ENCODE data around the gene ATP6V0E1.
A peak's percentile ranks its signal among the peaks of the same experiment; 100 is the strongest.

The ATP6V0E1 gene

DNA sequence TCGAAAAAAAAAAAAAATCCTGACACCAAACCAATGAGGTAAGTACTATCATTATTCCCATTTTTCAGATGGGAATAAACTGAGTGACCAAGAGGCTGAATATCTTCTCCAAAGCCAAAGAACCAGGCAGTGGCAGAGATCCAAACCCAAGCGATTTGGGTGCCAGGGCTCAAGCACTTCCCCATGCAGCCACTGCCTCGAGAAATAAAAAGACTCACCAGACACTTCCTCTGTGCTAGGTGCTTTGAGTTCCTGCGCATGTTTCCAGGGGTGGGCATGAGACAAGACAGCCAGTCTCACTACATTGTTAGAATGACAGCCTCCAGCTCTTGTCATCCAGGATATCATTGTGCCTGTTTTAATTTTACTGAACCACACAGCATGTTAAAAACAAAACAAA lies 26.6 kb upstream of the ATP6V0E1 start:
- DNase-seq (ENCODE audit: low read depth in 2 of 2): no peak

DNA sequence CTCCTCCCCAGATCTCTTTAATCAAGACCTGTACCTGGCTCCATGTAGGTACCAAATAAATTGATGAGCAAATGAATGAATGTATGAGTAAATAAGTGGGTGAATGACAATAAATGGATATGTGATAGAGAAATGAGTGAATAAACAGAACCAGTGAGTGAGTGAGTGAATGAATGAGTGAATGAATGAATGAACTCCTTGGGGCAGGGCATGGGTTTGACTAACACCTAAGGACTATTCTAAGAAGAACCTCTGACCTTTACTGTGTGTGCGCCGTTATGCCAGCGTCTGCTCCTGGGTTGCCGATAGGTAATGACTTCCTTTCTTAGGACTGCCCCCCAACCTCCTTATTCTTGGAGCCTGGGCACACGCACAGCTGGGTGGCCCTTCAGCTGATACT lies 26.1 kb upstream of the ATP6V0E1 start:
- DNase-seq (ENCODE audit: low read depth in 2 of 2): no peak

DNA sequence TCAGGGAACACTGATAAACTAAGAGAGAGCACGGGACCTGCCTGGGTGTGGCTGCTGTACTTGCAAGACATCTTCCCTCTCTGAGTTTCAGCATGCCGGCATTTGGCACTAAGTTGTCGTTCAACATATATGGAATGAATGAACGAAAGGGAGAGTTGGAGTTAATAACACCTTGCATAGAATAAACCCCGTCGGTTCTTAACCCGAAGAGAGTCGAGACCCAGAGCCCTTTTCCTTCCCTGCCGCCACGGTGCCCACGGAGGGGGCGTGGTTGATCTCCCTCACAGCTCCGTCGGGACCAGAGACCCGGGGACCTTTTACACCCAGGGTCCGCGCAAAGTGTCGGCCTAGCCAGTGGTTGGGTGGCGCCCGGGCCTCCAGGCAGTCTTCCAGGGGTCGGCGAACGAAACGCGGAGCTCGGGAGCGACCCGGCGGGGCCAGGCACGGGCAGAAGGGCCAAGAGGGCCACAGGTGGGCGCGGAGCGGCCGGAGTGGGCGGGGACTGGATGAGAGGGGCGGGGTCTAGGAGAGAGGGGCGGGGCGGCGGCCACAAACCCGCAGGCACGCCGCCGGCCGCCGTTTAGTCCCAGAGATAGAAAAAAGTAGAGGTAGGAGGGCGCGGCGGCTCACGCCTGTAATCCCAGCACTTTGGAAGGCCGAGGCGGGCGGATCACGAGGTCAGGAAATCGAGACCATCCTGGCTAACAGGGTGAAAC lies 25.1 kb upstream of the ATP6V0E1 start:
- DNase-seq (ENCODE audit: low read depth in 2 of 2): peak; percentile 36 to 38

DNA sequence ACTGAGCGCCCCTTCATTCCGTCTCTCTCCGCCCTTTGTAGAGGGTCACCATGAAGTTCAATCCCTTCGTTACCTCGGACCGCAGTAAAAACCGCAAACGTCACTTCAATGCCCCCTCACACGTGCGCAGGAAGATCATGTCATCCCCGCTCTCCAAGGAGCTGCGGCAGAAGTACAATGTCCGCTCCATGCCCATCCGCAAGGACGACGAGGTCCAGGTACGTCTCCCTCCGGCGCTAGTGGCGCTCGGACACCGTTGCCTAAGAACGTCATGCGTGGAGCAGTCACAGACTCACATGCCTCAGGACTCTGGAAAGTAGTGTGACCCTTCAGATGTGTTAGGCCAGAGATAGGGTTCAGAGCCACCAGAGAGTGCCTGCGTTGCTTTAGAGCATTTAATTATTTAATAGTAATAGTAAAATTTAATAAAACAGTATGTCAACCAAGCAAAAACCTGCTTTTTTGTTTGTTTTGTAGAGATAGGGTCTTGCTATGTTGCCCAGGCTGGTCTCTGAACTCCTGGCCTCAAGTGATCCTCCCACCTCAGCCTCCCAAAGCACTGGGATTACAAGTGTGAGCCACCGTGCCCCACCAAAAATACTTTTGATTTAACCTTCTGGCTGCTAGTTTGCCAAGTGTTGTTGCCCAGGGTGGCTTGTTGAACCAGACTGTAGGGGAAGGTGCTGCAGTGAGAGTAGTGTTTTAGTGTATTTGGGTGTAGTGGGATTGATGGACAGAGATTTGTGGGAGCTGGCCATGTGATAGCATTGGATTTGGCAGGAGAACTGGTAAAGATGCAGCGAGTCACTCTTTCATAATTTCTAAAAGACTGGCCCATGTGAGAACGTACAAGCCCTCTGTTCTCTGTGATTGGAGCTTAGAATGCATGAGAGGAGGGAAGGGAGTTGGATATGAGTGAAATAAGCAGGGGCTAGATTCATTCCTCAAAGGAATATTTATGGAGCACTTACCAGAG lies 23.5 kb upstream of the ATP6V0E1 start:
- no peak for DNase-seq (ENCODE audit: low read depth in 2 of 2)

DNA sequence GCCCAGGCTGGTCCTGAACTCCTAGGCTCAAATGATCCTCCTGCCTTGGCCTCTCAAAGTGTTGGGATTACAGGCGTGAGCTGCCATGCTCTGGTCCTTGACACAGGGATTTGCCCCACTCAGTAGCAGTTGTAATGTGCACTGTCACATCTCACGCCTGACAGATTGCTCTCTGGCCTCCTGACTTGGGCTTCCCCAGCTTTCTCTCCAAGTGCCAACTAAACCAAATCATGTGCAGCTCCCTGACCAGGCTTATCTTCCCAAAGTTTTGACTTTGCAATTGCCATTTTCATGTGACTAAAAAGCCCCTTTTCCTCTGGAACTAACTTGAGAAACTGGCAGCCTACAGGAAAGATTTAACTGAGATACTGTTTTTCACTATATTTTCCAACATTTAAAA lies 13.7 kb upstream of the ATP6V0E1 start:
- DNase-seq (ENCODE audit: low read depth in 2 of 2): no peak

DNA sequence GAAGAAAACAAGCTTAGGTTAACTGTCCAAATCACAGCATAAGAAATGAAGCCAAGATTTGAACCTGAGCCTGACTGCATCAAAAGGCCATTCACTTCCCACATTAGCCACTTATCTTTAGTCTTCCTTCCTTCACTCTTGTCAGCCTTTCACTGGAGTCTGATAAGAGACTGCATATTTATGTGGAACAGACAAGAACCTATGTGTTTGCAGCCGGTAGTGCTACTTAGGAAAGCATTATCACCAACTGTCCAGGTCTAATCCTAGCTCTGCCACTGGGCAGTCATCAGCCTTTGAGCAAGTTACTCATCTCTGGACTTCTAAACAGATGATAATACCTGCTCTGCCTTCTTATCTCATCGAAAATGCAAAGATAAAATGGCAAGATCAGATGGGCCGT lies 12.1 kb upstream of the ATP6V0E1 start:
- DNase-seq (ENCODE audit: low read depth in 2 of 2): no peak

DNA sequence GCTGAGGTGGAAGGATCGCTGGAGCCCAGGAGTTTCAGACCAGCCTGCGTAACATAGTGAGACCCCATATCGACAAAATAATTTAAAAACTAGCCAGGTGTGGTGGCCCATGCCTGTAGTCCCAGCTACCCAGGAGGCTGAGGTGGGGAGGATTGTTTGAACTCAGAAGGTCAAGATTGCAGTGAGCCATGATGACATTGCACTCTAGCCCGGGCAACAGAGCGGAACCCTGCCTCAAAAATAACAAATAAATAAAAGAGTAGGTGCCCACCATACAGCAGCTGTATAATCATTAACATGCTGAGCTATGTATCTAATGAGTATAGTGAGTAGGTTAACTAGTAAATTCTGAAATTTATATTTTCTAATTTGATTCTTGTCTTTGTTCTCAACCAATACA lies 11.0 kb upstream of the ATP6V0E1 start:
- DNase-seq (ENCODE audit: low read depth in 2 of 2): no peak

DNA sequence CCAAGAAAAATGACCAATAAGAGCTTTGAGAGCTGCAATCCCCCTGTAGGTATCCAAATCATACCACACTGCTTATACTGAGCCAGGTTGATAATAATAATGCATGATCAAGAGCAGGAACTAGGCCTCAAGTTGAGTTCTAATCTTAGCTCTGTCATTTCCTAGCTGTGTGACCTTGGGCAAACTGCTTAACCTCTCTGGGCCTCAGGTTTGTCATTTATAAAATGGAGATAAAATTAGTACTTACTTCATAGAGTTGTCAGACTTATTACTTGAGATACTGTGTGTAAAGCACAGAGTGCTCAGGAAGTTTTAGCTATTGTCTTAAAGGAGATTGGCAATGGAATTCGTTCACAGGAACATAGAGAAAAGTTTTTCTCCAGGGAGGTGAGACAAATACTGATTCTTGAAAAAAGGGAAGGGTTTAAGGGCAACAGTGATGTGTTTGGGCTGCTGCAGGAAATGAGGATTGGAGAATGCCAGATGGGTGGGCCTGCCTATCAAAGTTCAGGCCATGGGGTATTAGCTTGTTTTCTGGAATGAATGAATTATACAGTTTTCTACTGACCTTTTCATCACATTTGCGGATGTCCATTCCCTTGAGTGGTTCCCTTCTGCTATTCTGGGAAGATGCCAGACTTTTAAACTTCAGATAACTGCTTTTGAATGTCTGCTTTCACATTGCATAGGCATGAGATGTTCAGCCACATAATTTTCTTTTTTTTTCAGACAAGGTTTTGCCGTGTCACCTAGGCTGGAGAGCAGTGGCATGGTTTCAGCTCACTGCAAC lies 10.2 kb upstream of the ATP6V0E1 start:
- no peak for DNase-seq (ENCODE audit: low read depth in 2 of 2)

DNA sequence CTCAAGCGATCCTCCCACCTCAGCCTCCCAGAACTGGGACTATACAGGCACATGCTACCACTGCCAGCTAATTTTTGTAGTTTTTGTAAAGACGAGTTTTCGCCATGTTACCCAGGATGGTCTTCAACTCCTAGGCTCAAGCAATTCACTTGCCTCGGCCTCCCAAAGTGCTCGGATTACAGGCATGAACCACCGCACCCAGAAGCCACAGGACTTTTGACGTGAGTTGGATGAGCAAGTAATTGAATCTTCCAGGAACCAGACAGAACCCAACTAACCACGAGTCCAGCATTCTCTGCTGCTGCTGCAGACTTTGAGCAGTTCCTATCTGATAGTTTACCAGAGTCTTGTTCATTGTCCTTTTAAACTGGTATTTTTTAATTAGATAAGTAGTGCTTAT lies 9.6 kb upstream of the ATP6V0E1 start:
- no peak for DNase-seq (ENCODE audit: low read depth in 2 of 2)

DNA sequence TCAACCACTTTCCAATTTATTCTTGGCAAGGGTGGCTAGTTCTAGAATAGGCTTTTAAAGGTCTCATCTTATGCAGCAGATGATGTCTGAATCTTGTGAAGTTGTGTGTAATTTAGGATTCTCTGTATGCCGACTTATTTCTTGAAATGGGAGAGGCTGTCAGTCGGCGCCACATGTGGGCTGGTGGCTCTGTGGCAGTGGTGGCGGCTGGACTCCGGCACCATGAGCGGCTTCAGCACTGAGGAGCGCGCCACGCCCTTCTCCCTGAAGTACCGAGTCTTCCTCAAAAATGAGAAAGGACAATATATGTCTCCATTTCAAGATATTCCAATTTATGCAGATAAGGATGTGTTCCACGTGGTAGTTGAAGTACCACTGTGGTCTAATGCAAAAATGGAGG lies 8.3 kb upstream of the ATP6V0E1 start:
- DNase-seq (ENCODE audit: low read depth in 2 of 2): no peak

DNA sequence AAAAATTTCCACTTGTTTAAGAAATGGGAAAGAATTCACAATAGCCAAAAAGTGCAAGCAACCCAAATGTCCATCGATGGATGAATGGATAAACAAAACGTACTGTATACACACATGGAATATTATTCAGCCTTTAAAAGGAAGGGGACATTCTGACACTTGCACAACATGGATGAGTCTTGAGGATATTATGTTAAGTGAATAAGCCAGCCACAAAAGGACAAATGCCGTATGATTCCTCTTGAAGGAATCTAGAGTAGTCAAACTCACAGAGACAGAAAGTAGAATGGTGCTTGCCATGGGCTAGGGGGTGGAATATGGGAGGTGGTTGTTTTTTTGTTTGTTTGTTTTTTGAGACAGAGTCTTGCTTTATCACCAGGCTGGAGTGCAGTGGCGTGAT lies 3.8 kb upstream of the ATP6V0E1 start:
- no peak for DNase-seq (ENCODE audit: low read depth in 2 of 2)

DNA sequence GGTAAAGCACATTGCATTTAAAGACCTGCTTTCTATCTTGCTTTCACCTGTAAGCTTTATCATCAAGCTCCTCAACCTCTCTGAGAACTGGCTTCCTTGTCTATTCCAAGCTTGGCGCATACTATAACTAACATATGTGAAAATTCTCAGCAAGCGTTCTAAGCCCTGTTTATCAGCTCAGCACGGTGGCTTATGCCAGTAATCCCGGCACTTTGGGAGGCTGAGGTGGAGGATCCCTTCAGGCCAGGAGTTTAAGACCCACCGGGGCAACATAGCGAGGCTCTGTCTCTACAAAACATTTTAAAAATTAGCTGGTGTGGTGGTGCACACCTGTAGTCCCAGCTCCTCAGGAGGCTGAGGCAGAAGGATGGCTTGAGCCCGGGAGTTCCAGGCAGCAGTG lies 1.6 kb upstream of the ATP6V0E1 start:
- no peak for DNase-seq (ENCODE audit: low read depth in 2 of 2)

DNA sequence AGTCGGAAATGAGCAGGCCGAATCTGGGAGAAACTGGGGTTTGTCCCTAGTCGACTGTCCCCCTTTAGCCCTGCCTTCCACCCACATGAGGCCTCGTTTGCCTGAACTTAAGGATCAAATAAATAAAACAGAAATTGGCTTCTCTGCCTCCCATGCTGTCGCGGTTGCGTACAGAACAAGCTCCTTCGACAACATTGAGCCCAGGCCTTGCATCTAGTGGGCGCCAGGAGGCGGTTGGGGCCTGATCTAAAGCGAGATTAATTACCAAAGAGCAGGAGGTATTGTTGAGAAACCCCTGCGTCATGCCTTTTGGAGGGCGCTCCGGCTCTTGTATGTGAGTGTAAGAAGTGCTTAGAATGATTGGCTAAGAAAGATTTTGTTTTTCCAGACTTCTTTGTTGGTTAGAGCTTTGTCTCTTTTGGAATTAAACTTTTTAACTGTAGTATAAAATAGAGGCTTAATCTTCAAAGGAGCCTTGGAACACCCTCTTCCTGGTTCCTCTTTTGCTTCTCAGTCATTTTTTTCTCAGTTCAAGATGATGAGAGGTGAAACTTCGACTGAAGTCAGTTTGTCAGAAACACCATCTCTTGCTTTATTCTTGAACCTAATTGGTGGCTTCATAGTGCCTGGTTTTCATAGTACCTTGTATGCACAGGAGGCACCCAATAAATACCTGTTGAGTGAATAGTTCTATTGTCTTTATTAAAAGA lies 828 bp downstream of the ATP6V0E1 start:
- peak; percentile 40 to 50 for DNase-seq (ENCODE audit: low read depth in 2 of 2)

DNA sequence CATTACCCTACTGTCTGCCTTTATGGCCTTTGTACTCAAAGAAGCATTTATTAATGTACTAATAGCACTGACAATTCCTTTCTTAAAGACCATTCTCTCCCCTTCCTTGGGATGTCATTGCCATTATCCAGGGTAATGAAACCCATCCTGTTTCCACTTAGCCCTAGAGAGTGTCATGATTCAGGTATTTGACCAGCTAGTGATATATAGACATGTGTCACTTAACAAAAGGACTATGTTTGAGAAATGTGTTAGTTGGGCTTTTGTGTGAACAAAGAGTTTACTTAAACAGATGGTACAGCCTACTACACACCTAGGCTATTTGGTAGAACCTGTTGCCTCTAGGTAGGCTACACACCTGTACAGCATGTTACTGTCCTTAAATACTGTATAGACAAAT lies 2.0 kb downstream of the ATP6V0E1 start:
- no peak for DNase-seq (ENCODE audit: low read depth in 2 of 2)

DNA sequence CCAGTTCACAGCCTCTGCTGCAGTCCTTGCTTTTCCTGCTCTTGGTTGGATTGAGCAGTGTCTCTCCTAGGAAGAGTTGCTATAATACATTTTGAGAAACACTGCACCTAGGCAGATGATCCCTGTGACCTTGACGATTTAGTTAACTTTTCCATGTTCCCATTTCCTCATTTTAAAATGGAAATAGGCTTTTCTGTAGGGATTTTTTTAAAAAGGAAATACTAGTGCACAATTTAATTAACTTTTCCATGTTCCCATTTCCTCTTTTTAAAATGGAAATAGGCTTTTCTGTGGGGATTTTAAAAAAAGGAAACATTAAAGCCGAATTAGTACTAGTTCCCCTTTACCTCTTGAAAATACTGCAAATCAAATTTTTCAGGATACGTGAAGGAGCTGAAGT lies 4.7 kb downstream of the ATP6V0E1 start:
- DNase-seq (ENCODE audit: low read depth in 2 of 2): no peak

DNA sequence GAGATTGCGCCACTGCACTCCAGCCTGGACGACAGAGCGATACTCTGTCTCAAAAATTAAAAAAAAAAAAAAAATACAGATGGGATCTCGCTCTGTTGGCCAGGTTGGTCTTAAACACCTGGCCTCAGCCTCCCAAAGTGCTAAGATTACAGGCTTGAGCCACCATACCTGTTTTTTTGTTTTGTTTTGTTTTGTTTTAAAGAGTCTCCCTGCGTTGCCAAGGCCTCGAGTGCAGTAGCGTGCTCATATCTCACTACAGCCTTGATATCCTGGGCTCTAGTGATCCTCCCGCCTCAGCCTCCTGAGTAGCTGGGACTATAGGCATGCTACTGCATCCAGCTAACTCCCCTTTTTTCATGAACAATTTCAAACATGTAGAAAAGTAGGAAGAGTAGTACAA lies 7.2 kb downstream of the ATP6V0E1 start:
- DNase-seq (ENCODE audit: low read depth in 2 of 2): no peak

DNA sequence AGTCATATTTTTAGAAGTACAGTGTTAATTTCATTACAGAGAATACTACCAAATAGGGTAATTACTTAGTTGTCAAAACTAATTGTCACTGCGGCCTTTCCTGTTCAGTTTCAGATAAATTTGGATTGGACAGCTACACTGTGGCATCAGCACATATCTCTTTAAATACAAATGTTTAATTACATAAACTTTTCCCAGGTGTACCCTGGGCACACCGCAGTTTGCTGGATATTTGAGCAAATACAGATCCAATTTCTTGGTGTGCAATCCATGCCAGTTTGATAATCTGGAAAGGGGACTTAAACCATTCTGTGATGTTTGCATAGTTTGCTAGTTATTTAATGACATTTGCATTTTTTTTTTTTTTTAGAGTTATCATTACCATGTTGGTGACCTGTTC lies 10.8 kb downstream of the ATP6V0E1 start:
- DNase-seq (ENCODE audit: low read depth in 2 of 2): no peak

DNA sequence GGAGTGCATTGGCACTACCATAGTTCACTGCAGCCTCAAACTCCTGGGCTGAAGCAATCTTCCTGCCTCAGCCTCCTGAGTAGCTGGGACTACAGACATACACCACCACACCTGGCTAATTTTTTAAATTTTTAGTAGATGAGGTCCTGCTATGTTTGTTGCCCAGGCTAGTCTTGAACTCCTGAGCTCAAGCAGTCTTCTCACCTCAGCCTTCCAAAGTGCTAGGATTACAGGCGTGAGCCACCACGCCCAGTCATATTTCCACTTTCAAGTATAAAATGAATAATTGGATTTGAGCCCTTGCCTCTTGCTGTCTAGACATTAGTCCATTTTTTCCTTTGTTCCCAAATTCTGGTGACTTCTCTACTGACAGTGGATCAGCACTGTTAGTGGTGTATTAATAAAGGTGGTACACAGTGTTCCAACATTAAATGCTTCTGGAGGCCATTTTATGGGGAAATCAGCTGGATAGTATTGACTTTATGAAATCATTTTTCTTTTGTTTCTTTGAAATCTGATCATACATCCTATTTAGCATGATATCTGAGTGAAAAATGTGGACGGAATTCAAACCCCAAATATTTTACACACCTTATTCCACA lies 15.9 kb downstream of the ATP6V0E1 start:
- no peak for DNase-seq (ENCODE audit: low read depth in 2 of 2)

DNA sequence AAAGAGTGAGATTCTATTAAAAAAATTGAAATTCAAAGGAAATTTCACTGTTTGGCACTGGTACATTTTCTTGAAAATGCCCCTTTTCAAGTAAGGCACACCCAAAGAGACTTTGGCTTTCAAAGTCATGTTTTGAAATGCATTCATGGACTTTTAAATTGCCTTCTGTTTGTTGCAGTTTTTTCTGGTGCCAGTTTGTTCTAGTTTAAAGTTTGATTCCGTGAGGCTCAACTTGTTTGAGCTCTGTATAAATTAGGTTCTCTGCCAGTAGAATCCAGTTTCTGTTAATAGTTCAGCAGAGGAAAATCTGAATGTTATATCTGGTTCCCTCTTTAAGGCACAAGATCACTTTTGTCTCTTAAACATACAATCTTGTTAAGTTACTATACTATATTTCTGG lies 16.4 kb downstream of the ATP6V0E1 start:
- DNase-seq (ENCODE audit: low read depth in 2 of 2): no peak

DNA sequence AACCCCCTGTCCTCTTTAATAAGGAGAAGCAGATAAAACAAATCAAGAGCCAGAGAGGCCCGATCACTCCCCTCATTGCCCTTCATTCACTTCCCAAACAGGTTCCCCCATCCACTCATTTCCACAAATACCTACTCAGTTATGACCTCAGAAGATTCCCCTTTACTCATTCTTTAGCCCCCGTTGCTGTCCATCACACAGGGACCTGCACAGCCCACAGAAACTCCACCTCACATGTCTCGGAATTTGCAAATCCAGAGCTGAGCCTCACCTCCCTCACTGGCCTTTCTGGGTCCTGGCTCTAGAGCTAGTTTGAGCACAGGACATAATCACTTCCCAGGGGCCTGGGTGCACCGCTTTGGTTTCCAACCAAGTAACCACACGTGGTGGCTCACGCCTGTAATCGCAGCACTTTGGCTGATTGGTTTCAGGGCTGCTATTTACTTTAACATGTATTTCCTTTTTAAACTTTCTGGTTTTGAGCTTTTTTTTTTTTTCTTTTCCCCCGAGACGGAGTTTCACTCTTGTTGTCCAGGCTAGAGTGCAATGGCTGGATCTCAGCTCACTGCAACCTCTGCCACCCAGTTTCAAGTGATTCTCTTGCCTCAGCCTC lies 17.8 kb downstream of the ATP6V0E1 start:
- no peak for DNase-seq (ENCODE audit: low read depth in 2 of 2)

DNA sequence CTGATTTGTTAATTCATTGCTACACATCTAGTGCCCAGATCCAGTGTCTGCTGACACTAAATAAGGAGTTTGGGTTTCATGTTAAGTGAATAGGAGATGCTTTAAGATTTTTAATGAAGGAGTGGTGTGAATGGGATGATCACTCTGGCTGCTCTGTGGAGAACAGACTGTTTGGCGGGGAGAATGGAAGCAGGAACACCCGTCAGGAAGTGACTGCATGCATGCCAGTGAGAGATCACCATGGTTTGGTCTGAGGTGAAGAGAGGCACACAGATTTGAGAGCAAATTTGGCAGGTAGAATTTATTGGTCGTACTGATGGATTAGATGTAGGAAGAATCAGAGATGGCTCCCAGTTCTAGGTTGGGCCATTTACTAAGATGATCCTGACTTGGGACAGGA lies 19.8 kb downstream of the ATP6V0E1 start:
- DNase-seq (ENCODE audit: low read depth in 2 of 2): no peak
